Activated T-cell treated with anti-CD3 and anti-CD28 coated beads for 4 hours (primary cell): ENCODE data around the gene SPNS3.

Experiments used
- DNase-seq: peaks from one replicate; pipeline ENCODE4 v3.0.0-alpha.2; 2020

Gene SPNS3

DNA sequence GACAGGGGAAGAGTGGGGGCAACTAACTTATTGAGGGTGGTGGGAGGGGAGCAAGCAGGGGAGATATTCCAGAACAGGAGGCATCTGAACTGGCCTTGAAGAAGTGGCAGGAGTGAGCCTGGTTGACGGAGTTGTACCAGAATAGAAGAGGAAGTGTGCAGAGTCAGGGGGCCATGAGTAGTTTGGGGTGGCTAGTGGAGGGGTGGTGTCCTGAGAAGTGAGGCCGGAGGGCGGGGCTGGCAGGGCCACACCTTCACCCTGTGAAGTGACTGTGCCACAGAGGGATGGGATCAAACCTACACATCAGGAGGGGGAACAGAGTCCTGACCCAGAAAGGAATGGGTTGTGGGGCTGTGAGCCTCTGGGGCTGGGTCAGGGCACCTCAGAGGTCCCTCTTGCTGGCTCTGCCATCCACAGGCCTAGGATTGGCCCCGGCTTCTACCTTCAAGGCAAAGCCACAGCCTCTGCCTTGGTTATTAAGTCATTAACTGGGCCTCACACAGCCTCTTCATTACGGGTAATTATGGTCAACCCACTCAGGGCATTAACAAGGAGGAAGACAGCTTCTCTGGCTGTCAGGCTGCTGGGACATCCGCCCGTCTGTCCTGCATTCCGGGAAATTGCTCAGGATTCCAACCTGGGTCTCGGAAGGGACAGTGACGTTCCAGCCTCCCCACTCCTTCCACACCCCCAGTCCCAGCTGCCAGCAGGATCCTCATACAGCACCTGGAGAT, 77.6 kb downstream of the SPNS3 start:
- no peak for DNase-seq

DNA sequence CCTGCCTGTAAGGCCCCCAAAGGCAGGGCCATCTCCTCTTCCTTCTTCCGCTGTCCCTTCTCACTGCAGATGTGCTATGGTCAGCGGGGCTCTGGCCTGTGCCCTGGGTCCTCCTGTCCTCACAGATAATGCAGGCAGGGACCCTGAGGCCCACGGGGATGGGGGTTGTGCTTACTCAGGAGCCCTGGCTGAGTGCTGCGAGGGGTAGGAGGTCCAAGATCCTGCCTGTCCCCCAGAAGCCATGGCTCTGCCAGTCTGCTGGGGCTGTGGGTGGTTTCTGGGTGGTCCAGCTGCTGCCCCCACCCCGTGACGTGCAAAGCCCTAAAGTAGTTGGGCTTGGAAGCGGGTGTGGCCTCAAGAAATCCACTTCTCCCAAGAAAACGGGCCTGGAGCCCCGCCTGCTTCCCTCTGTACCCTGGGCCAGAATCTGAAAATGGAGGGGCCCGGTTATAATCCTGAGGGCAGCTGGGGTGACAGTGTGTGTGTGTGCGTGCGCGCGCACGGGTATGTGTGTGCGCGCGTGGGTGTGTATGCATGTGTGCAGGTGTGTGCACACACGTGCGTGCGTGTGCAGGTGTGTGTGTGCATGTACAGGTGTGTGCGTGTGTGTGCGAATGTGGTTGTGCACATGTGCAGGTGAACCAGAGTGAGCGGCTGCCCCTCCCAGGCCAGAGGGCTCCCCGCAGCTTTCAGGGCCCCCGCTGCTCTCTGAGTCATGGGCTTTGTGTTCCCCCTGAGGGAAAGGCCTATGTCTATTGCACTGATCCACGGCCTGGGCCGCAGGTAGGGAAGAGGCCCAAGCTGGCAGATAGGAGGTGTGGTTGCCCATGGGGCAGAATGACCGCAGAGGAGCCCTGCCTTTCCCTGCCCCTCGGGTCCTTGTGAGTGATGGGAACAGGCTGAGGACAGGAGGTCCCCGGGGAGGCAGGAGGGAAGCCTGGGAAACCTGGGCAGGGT, 78.7 kb downstream of the SPNS3 start:
- DNase-seq, result no peak

DNA sequence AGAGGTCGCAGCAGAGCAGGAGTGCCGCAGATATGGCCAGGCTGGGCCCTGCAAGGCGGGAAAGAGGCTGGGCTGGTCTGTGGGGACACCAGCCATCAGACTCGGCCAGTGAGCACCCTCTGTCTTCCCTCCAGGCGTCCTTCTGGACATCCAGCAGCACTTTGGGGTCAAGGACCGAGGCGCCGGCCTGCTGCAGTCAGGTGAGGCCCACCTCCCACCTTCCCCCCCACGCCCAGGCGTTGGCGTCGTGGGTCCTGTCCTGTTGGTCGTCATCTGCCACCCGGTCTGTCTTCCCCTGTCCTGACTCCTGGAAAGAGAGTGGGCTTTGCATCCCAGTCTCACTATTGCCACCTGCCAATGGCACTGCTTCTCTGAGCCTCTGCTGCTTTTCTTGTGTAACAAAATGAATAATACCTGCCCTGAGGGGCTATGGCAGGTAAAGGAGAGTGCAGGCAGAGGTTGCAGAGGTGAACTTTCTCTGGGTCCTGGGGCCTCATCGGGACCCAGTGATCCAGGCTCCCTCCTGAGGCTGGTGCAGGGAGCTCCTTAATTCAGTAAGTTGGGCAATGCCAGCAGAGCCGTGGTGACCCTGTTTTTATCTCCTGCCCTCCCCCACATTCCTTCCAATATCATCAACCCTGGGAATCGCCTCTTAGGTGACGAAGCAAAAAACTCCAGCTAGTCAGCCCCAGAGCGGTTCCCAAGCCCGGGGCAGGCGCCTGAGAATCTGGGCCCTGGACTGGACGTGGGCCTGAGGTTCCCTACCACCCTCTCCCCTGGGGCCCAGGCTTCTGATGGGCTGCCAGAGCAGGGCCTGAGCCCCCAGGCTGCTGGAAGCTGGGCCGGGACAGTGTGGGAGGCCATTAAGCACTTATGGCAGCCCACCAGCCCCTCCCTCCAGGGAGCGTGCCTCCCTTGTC, 79.6 kb downstream of the SPNS3 start:
- no peak for DNase-seq

DNA sequence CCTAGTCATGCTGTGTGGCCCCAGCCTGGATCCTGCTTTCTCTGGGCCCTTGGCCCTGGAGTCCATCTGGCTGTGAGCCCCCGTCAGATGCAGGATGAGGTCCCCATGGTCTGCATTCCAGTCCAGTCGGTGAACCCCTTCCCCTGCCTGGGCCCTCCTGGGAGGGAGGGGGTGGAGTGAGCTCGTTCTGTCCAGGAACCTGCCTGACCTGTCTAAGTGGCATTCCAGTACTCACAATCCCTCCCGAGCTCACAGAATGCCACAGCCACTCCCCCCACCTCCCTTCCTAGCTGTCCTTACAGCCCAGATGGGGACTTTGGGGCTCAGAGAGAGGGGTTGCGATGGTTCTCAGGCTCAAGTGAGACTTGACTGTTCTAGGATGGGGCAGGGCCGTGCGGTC, 80.5 kb downstream of the SPNS3 start:
- DNase-seq, result no peak

DNA sequence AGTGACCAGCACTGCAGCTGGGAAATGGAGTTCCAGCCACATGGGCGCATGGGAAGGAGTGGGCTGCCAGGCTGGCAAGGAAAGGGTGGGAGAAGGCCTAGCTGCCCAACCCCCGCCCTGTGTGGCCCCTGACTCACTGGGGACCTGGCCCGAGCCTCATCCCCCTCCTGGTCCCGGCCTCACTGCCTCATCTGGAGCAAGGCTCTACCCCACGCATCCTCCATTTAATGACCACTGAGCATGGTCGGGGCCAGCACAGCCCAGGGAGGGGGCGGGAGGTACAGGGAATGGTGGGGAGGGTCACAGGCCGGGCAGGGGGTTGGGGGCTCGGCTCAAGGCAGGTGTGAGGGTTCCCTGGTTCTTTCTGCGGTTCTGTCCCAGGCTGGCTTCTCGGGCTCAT, 81.0 kb downstream of the SPNS3 start:
- DNase-seq, result no peak

DNA sequence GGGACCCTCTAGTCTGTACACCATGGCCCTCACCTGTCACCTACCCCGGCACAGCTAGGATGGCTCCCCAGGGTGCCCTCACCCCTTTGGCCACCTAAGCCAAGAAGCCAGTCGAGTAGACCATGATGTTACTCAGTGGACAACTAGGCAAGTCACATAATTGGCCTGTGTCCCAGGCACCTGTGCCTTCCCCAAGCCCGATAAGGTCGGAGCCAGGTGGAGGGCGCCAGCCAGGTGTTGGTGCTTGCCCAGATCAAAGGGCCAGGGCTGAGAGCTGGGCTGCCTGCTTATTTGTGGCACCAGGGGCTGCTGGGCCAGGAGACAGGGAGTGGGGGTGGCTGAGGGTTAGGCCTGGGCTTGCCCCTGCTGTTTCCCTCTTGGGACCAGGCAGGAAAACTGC, 81.8 kb downstream of the SPNS3 start:
- no peak for DNase-seq

DNA sequence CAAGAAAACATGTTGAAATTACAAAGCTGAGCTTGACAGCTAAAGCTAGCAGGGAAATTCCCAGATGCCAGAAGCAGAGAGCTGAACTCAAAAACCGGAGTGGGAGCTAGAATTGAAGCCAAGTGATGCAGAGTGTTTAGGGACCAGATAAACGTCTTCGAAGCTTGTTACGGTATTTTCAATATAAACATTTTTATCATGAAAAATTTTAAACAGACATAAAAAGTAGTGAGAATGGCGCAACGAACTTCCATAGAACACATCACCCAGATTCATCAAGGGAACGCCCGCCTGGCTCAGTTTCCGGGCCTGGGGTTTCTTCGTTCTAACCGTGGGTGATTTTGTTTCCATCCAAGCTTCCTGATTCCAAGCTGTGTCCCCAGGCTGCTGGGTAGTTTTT, 83.0 kb downstream of the SPNS3 start:
- DNase-seq, result no peak

DNA sequence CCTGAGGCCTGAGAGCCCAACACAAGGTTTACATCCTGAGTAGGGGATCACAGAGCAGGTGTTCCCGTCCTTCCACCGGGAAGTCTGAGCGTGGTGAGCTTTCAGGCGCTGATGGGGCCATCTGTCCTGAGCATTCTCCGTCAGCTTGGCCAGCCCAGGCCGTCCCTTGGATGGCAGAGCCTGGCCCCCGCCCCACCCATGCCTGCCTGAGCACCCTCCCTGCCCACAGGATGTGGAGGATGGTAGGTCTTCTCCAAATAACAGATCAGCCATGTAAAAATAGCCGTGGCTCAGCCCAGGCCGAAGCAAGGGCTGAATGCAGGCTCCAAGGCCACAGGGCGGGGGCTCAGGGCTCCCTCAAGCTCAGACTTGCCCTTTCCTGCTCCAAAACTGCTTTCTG, 85.2 kb downstream of the SPNS3 start:
- no peak for DNase-seq

DNA sequence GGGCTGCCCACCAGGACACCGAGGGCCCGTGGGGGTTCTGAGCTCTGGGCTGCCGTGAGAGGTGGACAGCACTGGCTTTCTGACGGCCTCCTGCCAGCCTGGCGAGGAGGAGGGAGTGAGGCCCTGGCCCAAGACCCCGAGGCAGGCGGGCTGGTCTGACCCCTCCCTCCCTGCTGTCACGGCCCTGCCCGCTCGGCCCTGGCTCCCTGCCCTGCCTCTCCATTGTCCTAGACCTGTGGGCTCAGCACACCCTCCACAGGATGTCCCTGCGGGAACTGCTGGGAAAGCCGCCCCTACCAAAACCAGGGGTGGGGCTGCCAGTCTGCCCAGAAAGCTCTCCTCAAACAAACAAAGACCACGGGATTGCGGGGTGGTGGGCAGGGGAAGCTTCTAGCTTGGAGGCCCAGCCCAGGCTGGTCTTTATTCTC, 85.6 kb downstream of the SPNS3 start:
- no peak for DNase-seq

DNA sequence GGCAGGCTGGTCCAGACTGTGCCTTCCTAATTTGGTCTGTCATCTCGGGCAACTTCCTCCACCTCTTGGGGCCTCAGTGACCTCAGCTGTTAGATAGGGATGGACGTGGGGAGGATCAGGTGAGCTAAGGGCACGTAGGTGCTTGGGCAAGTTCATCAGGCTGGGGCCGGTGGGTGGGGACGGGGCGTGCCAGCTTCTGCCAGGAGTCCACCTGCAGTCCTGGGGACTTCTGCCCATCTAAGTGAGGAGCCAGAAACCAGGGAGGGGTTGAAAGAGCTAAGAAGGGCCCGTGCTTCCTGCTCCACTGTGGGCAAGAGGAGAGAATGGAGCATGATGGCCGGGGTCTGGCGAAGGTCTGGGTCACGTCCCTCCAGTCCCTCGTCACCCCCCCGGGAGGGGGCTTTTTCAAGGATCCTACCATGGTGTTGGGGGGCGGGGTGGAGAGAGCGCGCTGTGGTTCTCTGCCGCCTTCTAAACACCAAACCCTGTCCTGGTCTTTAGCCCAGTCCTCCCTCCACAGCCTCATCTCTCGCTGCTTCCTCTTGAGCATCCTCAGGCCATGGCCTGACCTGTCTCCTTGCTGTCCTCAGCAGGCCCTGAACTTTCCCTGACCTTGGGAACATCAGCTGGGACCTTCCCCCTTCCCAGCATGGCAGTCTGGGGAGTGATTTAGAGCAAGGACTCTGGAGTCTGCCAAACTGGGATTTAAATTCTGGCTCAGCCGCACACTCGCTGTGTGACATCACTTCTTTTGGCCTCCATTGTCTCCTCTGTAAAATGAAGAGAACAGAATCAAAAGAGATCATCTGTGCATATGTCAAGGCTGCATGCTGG, 86.5 kb downstream of the SPNS3 start:
- no peak for DNase-seq

DNA sequence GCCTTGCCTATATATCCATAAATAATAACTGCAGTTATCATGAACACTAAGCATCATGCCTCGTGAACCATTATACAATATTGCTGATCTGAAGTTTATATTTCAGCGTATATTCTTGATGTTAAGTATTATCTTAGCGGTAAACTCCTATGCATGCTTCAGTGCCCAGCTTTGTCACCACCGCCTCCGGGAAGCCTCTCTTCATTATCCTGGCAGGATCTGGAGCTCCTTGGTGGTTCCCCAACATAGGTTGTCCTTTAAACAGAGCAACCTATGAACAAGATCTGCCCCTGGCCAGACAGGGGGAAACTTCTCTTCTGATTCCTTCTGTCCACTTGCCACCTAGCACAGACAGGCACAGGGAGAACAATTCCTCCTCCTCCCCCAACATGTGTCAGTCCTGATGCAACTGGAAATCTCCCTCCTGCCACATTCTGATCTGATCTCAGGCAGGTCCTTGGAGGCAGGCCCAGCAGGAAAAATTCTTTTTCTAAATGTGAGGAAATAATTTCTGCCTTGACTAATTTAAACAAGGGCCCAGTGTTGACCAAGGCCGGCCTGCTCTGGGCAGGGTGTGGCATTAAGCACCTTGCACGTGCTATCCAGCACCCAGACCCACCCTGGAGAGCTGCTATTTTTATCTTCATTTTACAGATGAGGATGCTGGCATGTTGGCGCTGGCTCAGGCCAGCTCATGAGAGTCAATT, 87.3 kb downstream of the SPNS3 start:
- no peak for DNase-seq

DNA sequence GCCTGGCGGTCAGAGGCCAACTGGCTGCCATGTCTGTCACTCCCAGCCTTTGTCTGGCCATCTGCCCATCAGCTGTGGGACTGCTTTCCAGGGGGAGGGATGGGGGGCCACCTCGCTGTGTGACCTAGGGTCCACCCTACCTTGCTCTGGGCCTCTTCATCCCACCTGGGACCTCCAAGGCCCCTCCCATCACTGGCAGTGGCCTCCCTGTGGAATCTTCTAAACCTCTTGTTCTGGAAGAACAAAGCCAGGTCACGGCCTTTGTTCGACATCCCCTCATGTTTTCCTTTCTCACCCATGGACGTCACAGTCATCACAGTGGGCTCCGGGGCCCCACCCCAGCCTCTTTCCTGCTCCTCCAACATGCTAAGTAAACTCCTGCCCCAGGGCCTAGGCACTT, 88.9 kb downstream of the SPNS3 start:
- no peak for DNase-seq

DNA sequence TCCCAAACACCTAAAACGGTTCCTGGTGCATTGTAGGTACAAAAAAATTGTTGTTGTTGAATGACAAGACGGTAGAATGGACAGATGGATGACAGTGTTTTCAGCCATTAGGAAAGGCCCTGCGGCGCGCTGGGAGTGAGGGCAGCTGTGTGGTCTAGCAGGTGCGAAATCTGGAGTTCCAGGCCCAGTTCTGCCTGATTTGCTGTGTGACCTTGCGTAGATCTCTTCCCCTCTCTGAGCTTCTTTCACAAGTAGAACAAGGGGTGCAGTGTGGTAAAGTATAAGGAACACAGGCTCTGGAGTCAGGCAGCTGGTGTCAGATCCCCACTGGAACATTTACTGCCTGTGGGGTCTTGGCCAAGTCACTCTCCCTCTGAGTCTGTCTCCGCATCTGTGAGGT, 90.2 kb downstream of the SPNS3 start:
- DNase-seq, result no peak

DNA sequence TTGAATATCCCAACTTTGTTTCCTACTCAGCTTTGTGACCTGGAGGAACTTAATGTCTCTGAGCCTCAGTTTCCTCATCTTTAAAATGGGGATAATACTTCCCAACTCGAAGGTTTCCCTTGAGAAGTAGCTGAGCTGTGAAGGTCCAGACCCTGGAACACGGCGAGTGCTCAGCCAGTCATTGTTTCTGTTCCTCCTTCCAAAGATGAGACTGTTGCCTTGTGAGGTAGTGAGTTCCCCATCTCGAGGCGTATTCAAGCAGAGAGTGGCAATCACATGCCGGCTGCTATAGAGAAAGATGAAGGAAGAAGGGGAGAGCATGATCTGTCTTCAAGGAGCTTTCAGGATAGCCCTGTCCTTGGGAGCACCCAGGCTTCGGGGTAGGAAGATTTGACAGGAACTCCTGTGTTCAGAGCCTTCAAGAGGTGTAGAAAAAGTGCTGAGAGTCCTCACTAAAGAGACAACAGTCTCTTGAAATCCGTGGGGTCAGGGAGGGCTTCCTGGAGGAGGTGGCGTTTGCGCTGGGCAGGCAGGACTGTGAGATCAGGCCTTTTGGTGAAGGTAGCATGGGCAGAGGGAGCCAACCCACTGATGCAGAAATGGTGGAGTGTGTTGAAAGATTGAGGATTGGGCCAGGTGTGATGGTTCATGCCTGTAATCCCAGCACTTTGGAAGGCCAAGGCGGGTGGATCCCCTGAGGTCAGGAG, 92.1 kb downstream of the SPNS3 start:
- DNase-seq, result no peak

DNA sequence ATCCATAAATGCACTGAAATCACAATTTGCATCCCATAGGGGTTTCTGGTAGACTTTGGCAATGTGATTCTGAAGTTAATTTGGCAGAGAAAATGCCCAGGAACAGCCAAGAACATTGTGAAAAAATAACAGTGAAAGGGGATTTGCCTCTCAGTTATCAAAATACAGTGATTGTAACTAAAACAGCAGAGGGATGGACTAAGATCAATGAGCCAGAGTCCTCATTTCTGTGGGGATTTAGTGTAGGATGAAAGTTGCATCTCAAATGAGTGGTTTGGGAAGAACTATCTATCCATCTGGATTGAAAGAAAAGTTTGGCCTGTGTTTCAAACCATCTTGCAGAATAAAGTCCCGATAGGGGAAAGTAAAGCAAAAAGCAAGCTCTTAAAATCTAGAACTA, 93.4 kb downstream of the SPNS3 start:
- no peak for DNase-seq

DNA sequence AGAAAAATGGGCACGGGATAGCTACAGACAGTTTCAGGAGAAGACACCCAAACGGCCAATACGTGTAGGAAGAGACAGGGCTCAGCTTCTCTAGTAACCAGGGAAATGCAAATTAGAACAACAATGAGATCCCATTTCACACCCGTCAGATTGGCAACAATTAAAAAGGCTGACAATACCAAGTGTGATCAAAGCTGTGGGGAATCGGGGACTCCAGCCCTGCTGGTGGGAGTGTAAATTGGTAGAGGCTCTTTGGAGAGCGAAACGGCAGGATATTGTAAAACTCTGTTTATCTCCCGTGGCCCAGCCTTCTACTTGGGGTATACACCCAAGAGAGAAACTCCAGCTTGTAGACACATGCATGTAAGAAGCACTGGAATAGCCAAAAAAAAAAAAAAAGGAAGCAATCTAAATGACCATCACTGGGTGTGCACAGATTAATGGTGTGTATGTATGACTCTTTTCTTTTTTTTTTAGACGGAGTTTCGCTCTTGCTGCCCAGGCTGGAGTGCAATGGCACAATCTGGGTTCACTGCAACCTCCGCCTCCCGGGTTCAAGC, 93.9 kb downstream of the SPNS3 start:
- no peak for DNase-seq

DNA sequence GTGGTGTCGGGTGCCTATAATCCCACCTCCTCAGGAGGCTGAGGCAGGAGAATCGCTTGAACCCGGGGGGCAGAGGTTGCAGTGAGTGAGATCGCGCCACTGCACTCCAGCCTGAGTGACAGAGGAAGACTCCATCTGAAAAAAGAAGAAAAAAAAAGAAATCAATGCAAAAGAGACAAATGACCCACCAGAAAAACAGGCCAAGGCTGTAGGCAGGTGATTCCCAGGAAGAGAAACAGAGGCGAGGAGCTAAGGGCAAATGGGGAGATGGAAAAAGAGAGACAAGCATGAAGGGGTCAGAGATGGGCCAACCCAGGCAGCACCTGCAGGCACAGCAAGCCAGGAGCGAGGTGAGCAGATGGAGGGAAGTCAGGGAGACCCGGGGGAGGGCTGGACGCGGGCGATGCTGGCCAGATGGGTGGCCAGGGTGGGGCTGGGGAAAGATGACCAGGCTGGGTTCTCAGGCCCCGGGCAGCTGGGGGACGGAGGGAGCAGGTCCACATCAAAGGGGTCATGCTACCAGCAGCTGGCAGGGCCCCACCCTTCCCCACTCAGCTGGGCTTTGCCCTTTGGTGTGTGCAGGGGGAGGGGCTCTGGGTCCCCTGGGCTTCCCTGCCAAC, 95.9 kb downstream of the SPNS3 start:
- no peak for DNase-seq

DNA sequence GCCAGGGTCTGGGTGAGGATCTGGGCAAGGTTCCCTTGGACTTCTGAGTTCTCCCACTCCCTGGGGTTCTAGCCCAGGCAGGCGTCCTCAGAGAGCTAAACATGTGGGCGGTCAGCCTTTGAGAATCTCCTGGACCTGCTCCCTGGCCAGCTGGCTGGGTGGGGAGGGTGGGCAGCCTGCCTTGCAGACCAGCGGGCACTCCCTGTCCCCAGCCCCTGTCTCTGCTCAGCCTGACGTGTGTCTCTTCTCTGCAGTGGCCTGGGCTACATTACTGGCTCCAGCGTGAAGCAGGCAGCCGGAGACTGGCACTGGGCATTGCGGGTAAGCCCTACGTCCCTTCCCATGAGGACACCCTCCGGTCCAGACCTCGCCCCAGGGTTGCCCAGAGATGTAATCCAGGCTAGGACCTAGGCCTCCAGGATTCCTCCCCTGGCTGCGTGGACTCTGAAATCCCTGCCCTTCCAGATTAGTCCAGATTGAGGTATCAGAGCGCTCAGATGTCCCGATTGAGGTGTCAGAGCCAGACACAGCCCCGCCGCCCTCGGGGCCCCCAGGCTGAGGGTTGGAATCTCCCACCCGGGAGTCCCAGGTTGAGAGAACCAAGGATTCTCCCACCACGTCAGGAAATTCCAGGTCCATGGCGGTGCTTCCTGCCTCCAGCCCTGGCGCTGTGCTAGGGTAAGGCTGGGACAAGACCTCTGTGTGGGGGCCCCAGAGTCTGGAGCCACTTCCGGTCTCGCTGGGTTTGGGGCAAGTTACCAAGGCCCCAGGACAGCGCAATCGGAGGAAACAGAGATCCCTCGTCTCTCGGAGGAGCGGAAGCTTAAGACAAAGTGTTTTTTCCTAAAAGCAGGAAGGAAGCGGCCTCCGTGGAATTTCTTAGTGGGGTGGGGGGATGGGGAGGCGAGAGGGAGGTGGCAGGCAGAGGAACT, 97.3 kb downstream of the SPNS3 start:
- DNase-seq, result no peak
